Choroid plexus epithelial cell (primary cell): ENCODE measurements around the gene LCN1.

Experiments used
- DNase-seq: peaks from one replicate; pipeline ENCODE4 v3.0.0-alpha.2; 2010; ENCODE audit warnings: low read depth
- H3K4me3 ChIP-seq: 2 replicates; pipeline ENCODE4 v1.5.1; 2011; ENCODE audit warnings: low read depth, mild to moderate bottlenecking, control low read depth, low read length, moderate library complexity
- CTCF ChIP-seq: conservative IDR thresholded peaks from 2 replicates; pipeline ENCODE4 v1.5.1; 2011; ENCODE audit warnings: low read depth, mild to moderate bottlenecking, control low read depth, inconsistent platforms, low read length, moderate library complexity

Gene LCN1

GRCh38 chr9:135489188-135489906, 31.9 kb upstream of the LCN1 start:
- TF ChIP-seq CTCF: no peak
- no peak overlapping the region for H3K4me3 ChIP-seq
- no peak for DNase-seq

- H3K4me3 ChIP-seq: no peak overlapping the region
- no peak for DNase-seq
- no peak for TF ChIP-seq CTCF
These were observed 30.9 kb upstream of the LCN1 start for GRCh38 chr9:135490166-135490870.

GRCh38 chr9:135490980-135491464, 30.2 kb upstream of the LCN1 start:
- no peak for TF ChIP-seq CTCF
- no peak overlapping the region for H3K4me3 ChIP-seq
- no peak for DNase-seq

GRCh38 chr9:135491764-135492163, 29.5 kb upstream of the LCN1 start:
- H3K4me3 ChIP-seq: no peak overlapping the region

GRCh38 chr9:135492886-135493669, 28.2 kb upstream of the LCN1 start:
- no peak for TF ChIP-seq CTCF
- H3K4me3 ChIP-seq: no peak overlapping the region
- no peak for DNase-seq

More at GRCh38 chr9:135491764-135492163, 29.5 kb upstream of the LCN1 start:
- no peak for DNase-seq
- no peak for TF ChIP-seq CTCF

- no peak for TF ChIP-seq CTCF
- no peak overlapping the region for H3K4me3 ChIP-seq
- DNase-seq: no peak
These were observed 26.3 kb upstream of the LCN1 start for GRCh38 chr9:135494791-135495559.
